C4-2B (cell line): ENCODE measurements around the gene STK32C.

Source experiments
- ZFX ChIP-seq: fragments of 450-650 bp; IDR thresholded peaks from 2 replicates; pipeline ENCODE4 v1.6.1; 2017
- TF ChIP-seq, protein P1 (sequence below): fragments of 450-650 bp; conservative IDR thresholded peaks from 2 replicates; pipeline ENCODE4 v1.5.1; 2017; ENCODE audit warnings: mild to moderate bottlenecking

DNA sequence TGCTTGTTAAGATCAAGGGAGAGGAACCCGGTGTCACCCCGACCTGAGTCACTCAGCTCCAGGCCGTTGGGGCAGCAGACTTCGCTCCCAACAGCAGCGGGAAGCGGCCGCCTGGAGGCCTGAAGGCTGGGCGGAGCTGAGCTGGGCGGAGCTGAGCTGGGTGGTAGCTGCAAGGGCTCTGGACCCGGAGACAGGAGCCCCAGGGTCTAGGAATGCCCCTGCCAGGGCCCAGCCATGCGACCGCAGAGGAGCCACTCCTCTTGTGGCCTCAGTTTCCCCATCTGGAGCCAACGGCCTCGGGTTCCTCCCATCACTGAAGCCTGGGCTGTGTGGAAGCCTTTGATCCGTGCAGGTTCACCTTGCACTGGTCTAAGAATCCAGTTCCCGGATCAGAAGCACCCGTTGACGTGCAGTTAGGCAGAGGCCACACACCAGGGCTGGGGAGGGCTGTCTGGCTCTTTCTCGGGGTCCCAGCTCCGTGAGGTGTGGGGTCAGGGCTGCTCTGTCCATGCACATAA is 142.9 kb downstream of the STK32C start:
- TF ChIP-seq, protein P1, sequence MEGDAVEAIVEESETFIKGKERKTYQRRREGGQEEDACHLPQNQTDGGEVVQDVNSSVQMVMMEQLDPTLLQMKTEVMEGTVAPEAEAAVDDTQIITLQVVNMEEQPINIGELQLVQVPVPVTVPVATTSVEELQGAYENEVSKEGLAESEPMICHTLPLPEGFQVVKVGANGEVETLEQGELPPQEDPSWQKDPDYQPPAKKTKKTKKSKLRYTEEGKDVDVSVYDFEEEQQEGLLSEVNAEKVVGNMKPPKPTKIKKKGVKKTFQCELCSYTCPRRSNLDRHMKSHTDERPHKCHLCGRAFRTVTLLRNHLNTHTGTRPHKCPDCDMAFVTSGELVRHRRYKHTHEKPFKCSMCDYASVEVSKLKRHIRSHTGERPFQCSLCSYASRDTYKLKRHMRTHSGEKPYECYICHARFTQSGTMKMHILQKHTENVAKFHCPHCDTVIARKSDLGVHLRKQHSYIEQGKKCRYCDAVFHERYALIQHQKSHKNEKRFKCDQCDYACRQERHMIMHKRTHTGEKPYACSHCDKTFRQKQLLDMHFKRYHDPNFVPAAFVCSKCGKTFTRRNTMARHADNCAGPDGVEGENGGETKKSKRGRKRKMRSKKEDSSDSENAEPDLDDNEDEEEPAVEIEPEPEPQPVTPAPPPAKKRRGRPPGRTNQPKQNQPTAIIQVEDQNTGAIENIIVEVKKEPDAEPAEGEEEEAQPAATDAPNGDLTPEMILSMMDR, result no peak
- TF ChIP-seq ZFX, result no peak
